Stimulated activated effector memory CD8-positive, alpha-beta T cell treated with anti-CD3 and anti-CD28 coated beads, Interleukin-12 subunit alpha, Interleukin-12 subunit beta, amount 100 ng/mL, for 72 hours (primary cell): ENCODE measurements around the gene DLX1.

Experiments
- ATAC-seq: fragments of 150-1000 bp; cut with Tn5 transposase; 2 replicates; pipeline ENCODE4 v1.10.0; 2021
- DNase-seq, 2 donors: peaks; one replicate each; pipeline ENCODE4 v3.0.0; 2021 to 2022; ENCODE audit warnings: low spot score in 2 of 2
- H3K27ac Mint-ChIP-seq: one replicate; pipeline ENCODE4 v1.8.0; 2022; ENCODE audit warnings: mild to moderate bottlenecking, mixed read lengths
- H3K36me3 Mint-ChIP-seq: one replicate; pipeline ENCODE4 v1.8.0; 2022; ENCODE audit warnings: mild to moderate bottlenecking, mixed read lengths
- H3K4me1 Mint-ChIP-seq: one replicate; pipeline ENCODE4 v1.8.0; 2022; ENCODE audit warnings: mixed read lengths
- H3K4me3 Mint-ChIP-seq: one replicate; pipeline ENCODE4 v1.8.0; 2022; ENCODE audit warnings: mild to moderate bottlenecking, mixed read lengths
- H3K9me3 Mint-ChIP-seq: one replicate; pipeline ENCODE4 v1.8.0; 2022; ENCODE audit warnings: mixed read lengths

DLX1 gene

DNA sequence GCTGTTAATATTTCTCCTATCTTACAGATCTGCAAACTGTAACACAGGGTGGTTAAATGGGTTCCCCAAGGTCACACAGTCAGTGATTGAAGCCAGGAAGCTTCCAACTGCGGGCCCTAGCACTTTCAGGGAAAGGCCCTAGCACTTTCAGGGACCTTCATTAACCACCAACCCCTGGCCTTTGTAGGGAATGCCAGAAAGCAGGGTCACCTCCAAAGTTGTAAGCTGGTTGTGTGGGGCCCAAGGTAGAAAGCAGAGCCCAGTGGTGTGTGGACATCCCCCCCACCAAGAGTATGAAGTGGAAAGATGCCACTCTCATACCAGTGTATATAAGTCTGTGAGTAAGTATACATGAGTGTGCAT is 13.0 kb downstream of the DLX1 start:
- Mint-ChIP-seq H3K36me3 (peaks cover 7% of the 10 kb centered on the region), H3K9me3 (no peaks in the 10 kb centered on the region), H3K27ac (no peak overlapping the region), H3K4me3 (peak overlapping the region; percentile 39), H3K4me1 (peaks cover 66% of the 10 kb centered on the region)
- ATAC-seq: no peak
- peak in 1 of 2 donors; percentile 55 for DNase-seq

DNA sequence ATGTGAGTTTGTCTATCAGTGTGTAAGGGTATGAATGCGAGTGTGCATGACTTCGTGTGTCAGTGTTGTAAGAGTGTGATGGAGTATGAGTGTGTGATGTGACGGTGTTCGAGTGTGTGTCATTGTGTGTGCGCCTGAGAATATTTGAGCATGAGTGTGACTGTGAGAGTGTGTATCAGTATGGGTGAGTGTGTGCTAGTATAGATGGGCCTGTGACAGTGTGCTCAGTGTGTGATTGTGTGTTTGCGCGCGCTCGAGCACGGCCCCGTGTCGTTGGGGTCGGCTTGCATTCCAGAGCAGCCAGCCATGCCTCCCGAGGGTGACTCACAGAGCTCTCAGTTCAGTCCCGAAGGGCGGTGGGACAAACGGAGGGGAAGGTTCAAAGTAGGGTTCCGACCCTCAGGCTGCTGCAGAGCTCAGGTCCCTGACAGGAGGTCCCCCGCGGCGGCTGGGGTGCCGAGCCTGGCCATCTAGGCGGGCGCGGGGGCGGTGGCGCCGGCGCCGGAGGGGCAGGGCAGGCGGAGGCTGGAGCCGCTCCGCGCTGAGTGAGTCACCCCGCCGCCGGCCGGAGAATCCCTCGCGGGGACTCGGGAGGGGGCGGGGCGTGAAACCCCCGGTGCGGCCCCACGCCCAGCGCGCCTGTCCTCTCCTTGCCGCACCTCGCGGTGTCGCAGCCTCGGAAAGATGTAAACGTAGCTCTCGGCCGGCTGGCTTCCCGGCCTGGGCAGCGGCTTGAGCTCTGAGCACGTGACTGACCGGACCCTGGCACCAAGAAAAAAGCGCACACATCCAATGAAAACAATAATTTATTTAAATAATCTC is 13.6 kb downstream of the DLX1 start:
- DNase-seq (peak in 1 of 2 donors; percentile 75), ATAC-seq (peak; percentile 27)
- H3K4me1 Mint-ChIP-seq: peaks cover 70% of the 10 kb centered on the region
- peak overlapping the region; percentile 39 for H3K4me3 Mint-ChIP-seq
- H3K36me3 Mint-ChIP-seq: peaks cover 7% of the 10 kb centered on the region
- no peaks in the 10 kb centered on the region for H3K9me3 Mint-ChIP-seq
- H3K27ac Mint-ChIP-seq: no peak overlapping the region

DNA sequence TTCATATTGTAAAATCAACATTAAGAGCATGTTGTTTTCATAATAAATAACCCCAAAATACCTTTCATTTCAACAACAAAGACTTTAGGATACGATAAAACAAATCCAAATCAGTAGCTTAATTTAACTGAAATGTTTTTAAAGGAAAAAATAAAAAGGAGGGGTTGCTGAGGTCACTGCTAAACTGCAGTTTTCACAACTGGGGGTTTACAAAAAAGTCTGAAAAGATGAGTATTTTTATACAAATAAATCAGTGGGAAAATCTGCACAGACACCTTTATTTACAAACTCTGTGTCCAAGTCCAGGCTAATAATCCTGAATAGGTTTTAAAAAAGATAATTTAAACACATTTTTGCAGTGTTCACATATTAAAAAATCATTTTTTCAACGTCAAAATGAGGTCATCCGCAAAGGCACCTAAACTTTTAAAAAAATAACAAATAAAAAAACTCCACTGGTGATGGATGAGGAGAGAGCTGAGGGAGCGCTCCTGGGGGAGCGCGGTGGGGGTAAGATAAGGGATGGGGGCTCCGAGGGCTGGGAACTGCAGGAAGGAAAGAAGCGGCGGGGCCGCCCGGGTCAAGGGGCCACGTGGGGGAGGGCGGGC is 14.3 kb downstream of the DLX1 start:
- no peak for DNase-seq
- no peak overlapping the region for H3K27ac Mint-ChIP-seq
- H3K9me3 Mint-ChIP-seq: no peaks in the 10 kb centered on the region
- peaks cover 7% of the 10 kb centered on the region for H3K36me3 Mint-ChIP-seq
- no peak for ATAC-seq
- peak overlapping the region; percentile 16 for H3K4me3 Mint-ChIP-seq
- H3K4me1 Mint-ChIP-seq: peaks cover 74% of the 10 kb centered on the region

DNA sequence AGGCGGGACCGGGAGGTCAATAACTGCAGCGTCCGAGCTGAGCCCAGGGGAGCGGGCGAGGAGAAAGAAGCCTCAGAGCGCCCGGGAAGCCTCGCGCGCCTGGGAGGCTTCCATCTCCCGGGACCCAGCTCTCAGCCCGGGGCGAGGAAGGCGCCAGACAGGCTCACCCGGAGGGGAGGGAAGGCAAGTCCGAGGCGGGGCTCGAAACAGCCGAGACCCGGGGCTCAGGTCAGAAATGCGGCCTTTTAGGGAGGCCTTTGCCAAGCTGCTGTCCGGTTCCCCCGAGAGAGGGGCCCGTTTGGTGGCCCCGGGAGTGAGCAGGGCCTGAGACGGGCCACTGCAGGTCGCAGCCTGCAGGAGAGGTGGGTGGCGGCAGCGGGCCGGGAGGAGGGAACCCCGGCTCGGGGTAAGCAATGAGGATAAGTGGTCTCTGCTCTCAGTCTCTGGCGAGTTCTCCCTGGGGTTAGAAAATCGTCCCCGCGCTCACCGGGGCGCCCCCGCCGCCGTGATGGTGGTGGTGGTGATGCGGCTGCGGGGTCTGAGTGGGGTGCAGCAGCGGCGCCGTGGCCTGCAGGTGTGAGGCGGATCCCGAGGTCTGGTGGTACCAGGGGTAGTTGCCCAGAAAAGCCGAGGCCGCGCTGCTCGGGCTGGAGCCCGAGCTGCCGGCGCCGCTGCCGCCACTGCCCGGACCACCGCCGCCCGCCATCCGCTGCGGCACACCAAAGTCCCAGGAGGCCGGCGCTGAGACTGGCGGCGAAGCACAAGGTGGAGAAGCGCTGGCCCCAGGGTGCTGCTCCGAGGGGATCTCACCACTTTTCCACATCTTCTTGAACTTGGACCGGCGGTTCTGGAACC is 15.0 kb downstream of the DLX1 start:
- DNase-seq: peak in 1 of 2 donors; percentile 67
- Mint-ChIP-seq H3K36me3 (peaks cover 7% of the 10 kb centered on the region), H3K27ac (no peak overlapping the region), H3K4me3 (peak overlapping the region; percentile 85), H3K4me1 (peaks cover 71% of the 10 kb centered on the region), H3K9me3 (no peaks in the 10 kb centered on the region)
- no peak for ATAC-seq

GRCh38 chr2:172100935-172101820 is 15.9 kb downstream of the DLX1 start:
- Mint-ChIP-seq H3K27ac (no peak overlapping the region), H3K4me1 (peaks cover 70% of the 10 kb centered on the region), H3K36me3 (peaks cover 7% of the 10 kb centered on the region), H3K9me3 (no peaks in the 10 kb centered on the region), H3K4me3 (peak overlapping the region; percentile 85)
- no peak for ATAC-seq
- DNase-seq: peak in 1 of 2 donors; percentile 62

DNA sequence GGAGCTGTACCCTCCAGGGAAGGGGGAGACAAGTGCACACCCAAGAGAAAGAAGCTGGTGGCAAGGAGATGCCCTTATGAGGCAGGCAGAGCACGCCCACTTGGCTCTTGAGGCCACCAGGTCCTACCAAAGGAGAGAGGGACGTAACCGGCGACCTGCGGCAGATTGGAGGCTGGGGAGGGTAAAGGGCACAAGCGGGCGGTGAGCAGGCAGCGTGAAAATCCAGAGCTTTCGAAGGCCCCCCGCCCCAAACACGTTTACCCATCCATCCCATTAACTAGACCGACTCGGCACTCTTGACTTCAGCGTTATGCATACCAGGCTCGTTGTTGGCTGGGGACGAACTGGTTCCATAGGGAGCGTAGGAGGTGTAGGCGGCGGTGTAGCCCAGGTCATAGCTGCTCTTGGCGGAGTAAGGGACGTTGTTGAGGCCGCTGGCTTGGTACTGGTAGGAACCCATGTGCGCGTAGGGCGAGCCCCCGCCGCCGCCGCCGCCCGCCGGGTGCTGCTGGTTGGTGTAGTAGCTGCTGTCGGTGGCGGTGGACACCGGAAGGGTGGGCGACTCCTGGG is 16.6 kb downstream of the DLX1 start:
- H3K9me3 Mint-ChIP-seq: no peaks in the 10 kb centered on the region
- DNase-seq (peak in 1 of 2 donors; percentile 74), ATAC-seq (peak; percentile 38)
- H3K4me1 Mint-ChIP-seq: peaks cover 63% of the 10 kb centered on the region
- H3K36me3 Mint-ChIP-seq: peaks cover 7% of the 10 kb centered on the region
- peak overlapping the region; percentile 52 for H3K27ac Mint-ChIP-seq
- peak overlapping the region; percentile 85 for H3K4me3 Mint-ChIP-seq

DNA sequence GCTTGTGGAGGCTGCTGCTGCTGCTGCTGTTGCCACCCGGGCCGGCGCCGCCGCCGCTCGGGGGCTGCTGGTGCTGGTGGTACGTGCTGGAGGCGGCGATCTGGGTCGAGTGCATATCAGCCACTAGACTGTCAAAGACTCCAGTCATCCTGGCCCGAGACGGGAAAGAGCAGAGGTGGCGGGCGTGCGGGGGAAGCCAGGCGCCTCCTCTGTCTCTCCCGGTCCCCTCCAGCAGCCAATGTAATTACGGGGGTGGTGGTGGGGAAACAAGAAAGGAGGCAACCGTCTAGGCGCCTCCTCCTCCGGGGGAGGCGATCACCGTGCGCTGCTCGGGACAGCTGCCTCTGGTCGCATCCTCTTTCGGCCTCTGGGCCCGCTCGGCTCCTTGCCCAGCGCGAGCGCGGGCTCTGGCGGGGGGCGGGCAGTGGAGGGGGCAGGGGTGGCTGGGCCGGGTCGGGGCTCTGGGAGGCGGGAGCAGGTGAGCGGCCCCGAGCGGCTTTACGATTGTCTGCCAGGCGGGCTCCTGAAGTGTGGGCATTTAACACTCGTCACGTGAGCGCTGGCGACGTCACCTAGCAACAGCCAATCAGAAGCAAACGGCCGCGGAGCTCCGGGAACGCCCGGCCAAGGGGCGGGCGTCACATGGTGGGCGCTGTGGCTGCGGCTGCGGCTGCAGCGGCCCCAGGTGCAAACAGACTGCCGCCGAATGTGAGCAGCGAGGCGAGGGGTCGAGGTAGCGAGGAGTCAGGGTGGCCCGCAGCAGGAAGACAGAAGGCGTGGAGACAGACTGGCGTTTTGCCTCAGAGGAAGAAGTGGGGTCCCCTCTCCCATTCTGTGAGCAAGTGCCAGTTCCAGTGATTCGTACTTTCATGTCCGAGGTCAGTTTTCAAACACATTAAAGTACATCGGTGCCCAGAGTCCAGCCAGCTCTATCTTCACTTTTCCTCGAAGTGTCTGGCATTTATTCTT is 17.4 kb downstream of the DLX1 start, which contains the start of gene DLX2:
TSS of gene DLX2 (minus strand) at position 510 of the 969 bp plus-strand sequence. CDS start at position 148, 362 bp downstream.
- no peaks in the 10 kb centered on the region for H3K9me3 Mint-ChIP-seq
- ATAC-seq (peak; percentile 65), DNase-seq (peak in 1 of 2 donors; percentile 84)
- H3K4me1 Mint-ChIP-seq: peaks cover 59% of the 10 kb centered on the region
- H3K27ac Mint-ChIP-seq: peak within 1 kb of the TSS; percentile 52
- H3K36me3 Mint-ChIP-seq: peaks cover 7% of the 10 kb centered on the region
- peak within 1 kb of the TSS; percentile 85 for H3K4me3 Mint-ChIP-seq

GRCh38 chr2:172103471-172104272 is 18.4 kb downstream of the DLX1 start:
- H3K4me3 Mint-ChIP-seq: peak overlapping the region; percentile 85
- H3K4me1 Mint-ChIP-seq: peaks cover 63% of the 10 kb centered on the region
- peak; percentile 70 to 92 for DNase-seq
- H3K27ac Mint-ChIP-seq: peak overlapping the region; percentile 18
- H3K9me3 Mint-ChIP-seq: no peaks in the 10 kb centered on the region
- H3K36me3 Mint-ChIP-seq: peaks cover 7% of the 10 kb centered on the region
- ATAC-seq: peak; percentile 27

DNA sequence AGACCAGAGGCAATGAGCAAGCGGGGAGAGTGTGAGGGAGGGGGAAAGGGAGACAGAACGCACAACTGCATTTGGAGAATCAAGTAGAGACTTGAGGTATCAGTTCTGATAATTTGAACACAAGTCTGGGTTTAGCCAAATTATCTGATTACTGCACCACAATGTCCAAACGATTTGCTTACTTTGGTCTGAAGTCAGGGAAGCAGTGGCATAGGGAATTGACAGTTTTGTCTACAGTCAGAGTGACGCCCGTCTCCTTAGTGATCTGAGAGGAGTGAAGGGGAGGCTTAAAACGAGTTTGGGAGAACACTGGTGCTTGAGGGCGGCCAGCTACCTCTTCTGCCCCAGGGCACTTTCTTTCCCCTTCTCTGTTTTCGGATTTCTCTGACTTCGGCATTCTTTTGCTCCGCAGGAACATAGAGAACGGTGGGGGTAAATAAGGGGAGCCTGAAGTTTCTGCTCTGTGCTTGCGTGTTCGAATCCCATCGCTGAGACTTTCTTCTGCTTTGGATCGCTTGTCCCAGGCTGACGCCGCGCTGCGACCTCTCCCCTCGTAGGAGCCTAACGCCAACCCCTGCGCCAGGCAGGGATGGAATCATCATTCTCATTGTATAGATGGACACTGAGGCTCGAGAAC is 20.3 kb downstream of the DLX1 start:
- ATAC-seq (no peak), DNase-seq (no peak)
- Mint-ChIP-seq H3K36me3 (peaks cover 7% of the 10 kb centered on the region), H3K4me3 (peak overlapping the region; percentile 53), H3K9me3 (no peaks in the 10 kb centered on the region), H3K27ac (no peak overlapping the region), H3K4me1 (peaks cover 66% of the 10 kb centered on the region)

DNA sequence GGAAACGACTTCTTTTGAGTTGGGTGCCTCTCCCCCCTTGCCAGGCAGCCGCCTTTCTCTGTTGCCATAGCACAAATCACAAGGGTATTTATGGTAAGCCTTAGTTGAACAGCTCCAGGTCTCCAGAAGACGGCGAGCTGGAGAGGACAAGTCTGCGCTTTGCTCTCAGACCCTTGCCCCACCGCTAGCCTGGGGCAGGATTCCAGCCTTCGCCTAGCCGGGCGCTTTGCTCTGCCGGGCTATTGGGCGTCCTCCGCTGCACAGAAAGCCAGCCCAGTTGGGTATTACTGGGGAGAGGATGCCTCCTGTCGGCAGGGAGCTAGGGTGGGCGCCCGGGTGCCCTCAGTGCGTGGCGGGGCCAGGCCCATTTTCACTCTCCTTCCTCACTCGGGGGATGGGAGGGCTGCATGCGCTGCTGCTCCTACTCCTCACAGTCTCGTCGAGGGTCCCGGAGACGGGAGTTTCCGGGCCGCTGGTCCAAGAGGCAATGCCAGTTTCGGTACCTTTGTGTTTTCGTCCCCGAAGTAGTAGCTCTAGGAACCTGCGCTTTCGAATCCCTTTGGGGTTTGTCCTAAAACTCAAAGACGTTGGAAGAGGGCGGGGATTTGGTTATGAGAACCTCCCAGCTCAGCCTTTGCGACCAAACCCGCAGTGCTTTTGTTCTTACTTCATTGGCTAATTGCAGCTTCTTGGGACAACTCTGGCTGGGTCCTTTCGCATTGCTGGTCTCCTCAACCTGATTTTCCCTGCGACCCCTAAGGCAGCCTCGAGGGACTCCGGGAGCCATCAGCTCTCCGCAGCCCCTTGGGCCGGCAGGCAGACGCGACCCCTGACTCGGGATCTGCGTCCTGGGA is 21.0 kb downstream of the DLX1 start:
- DNase-seq (peak in 1 of 2 donors; percentile 74), ATAC-seq (peak; percentile 70)
- Mint-ChIP-seq H3K27ac (no peak overlapping the region), H3K36me3 (peaks cover 7% of the 10 kb centered on the region), H3K9me3 (no peaks in the 10 kb centered on the region), H3K4me1 (peaks cover 60% of the 10 kb centered on the region), H3K4me3 (peak overlapping the region; percentile 53)

- H3K9me3 Mint-ChIP-seq: no peaks in the 10 kb centered on the region
- no peak overlapping the region for H3K27ac Mint-ChIP-seq
These were observed 22.6 kb downstream of the DLX1 start for GRCh38 chr2:172107690-172108586.

More at GRCh38 chr2:172107690-172108586, 22.6 kb downstream of the DLX1 start:
- H3K4me1 Mint-ChIP-seq: peaks cover 44% of the 10 kb centered on the region
- DNase-seq: no peak
- no peaks in the 10 kb centered on the region for H3K36me3 Mint-ChIP-seq
- no peak for ATAC-seq
- peak overlapping the region; percentile 30 for H3K4me3 Mint-ChIP-seq
